Vagina (tissue), 2 donors: ENCODE measurements around the gene ZBTB42. TPM values are rescaled to one million over a fixed set of nuclear protein-coding genes. Genes with fewer than 3 reads are reported as not detected.
A peak's percentile ranks its signal among the peaks of the same experiment; 100 is the strongest.

Experiments used
- DNase-seq, 2 donors: peaks; one replicate each; pipeline ENCODE4 v3.0.0-alpha.2; 2017; ENCODE audit errors: extremely low spot score in 2 of 2
- H3K27ac ChIP-seq: fragments of 200-600 bp; sonication (generic); one replicate; pipeline ENCODE4 v1.5.1; 2019
- H3K27me3 ChIP-seq: fragments of 200-600 bp; sonication (generic); one replicate; pipeline ENCODE4 v1.5.1; 2019
- H3K36me3 ChIP-seq, 2 donors: fragments of 200-600 bp; sonication (generic); one replicate each; pipeline ENCODE4 v1.5.1; 2017 to 2019
- H3K4me1 ChIP-seq: fragments of 200-600 bp; sonication (generic); one replicate; pipeline ENCODE4 v1.5.1; 2019
- H3K4me3 ChIP-seq, 2 donors: fragments of 200-600 bp; sonication (generic); 1 replicate in 1 of 2; 2 replicates in 1 of 2; pipeline ENCODE4 v1.5.1; 2016 to 2019
- H3K9me3 ChIP-seq: fragments of 200-600 bp; sonication (generic); one replicate; pipeline ENCODE4 v1.5.1; 2019
- POLR2A ChIP-seq, 2 donors: fragments of 450-650 bp; IDR thresholded peaks; one replicate each; pipeline ENCODE4 v1.6.1; 2017; ENCODE audit warnings: antibody characterized with exemption in 2 of 2, mild to moderate bottlenecking in 2 of 2, moderate library complexity in 2 of 2
- POLR2AphosphoS5 ChIP-seq, 2 donors: sonication (generic); formaldehyde crosslinking; IDR thresholded peaks; one replicate each; pipeline ENCODE4 v1.9.0; 2017; ENCODE audit warnings: antibody characterized with exemption in 2 of 2, mild to moderate bottlenecking in 2 of 2, low read depth in 1 of 2; ENCODE audit not compliant: insufficient read depth in 1 of 2
- intact Hi-C: fragments of 100-400 bp; cut with DNase I; formaldehyde crosslinking; loops from one replicate; pipeline ENCODE4 v1.15.1; 2023
- total RNA-seq: library from RNA; depleted of rRNA; stranded (reverse); fragments of >200 nt; gene quantifications from one replicate; pipeline ENCODE4 v1.2.3, GENCODE V29; 2016
- TF ChIP-seq, protein P1 (sequence below), 3 experiments: fragments of 450-650 bp in 2 of 3; fragments of 200-600 bp in 1 of 3; sonication (generic) in 1 of 3; IDR thresholded peaks; one replicate each; pipeline ENCODE4 v1.5.1; 2017 to 2019; ENCODE audit warnings: antibody characterized with exemption in 3 of 3, mild to moderate bottlenecking in 2 of 3, moderate library complexity in 2 of 3

ZBTB42 gene
- total RNA-seq, 1 donor from 2014 or later, result 7.6 TPM

DNA sequence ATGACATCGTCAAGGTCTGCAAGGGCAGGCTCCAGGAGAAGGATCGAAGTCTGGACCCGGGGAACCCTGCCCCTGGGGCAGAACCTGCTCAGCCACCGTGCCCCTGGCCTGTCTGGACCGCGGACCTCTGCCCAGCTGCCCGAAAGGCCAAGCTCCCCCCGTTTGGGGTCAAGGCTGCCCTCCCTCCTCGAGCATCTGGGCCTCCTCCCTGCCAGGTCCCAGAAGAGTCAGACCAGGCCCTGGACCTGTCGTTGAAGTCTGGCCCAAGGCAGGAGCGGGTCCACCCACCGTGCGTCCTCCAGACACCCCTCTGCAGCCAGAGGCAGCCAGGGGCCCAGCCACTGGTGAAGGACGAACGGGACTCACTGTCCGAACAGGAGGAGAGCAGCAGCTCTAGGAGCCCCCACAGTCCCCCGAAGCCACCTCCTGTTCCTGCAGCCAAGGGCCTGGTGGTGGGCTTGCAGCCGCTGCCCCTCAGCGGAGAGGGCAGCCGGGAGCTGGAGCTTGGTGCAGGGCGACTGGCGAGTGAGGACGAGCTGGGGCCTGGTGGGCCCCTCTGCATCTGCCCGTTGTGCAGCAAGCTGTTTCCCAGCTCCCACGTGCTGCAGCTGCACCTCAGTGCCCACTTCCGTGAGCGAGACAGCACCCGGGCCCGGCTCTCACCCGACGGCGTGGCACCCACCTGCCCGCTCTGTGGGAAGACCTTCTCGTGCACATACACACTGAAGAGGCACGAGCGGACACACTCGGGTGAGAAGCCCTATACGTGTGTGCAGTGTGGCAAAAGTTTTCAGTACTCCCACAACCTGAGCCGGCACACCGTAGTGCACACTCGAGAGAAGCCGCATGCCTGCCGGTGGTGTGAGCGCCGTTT, 856 bp downstream of the ZBTB42 start:
- no peaks in the 10 kb centered on the region for H3K9me3 ChIP-seq
- TF ChIP-seq POLR2AphosphoS5 (IDR thresholded peaks at IDR 0.05; ENCODE audit: insufficient read depth in 1 of 2, low read depth in 1 of 2) (no peak), POLR2A (IDR thresholded peaks at IDR 0.05) (no peak)
- TF ChIP-seq, protein P1, sequence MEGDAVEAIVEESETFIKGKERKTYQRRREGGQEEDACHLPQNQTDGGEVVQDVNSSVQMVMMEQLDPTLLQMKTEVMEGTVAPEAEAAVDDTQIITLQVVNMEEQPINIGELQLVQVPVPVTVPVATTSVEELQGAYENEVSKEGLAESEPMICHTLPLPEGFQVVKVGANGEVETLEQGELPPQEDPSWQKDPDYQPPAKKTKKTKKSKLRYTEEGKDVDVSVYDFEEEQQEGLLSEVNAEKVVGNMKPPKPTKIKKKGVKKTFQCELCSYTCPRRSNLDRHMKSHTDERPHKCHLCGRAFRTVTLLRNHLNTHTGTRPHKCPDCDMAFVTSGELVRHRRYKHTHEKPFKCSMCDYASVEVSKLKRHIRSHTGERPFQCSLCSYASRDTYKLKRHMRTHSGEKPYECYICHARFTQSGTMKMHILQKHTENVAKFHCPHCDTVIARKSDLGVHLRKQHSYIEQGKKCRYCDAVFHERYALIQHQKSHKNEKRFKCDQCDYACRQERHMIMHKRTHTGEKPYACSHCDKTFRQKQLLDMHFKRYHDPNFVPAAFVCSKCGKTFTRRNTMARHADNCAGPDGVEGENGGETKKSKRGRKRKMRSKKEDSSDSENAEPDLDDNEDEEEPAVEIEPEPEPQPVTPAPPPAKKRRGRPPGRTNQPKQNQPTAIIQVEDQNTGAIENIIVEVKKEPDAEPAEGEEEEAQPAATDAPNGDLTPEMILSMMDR (IDR thresholded peaks at IDR 0.05), result no peak
- intact Hi-C loops, result no loop called here
- peak overlapping the region; percentile 66 to 77 for H3K4me3 ChIP-seq
- no peaks in the 10 kb centered on the region for H3K27me3 ChIP-seq
- peak overlapping the region; percentile 77 for H3K27ac ChIP-seq
- peaks cover 33% of the 10 kb centered on the region for H3K4me1 ChIP-seq
- H3K36me3 ChIP-seq, result no peaks in the 10 kb centered on the region
- DNase-seq, result no peak

DNA sequence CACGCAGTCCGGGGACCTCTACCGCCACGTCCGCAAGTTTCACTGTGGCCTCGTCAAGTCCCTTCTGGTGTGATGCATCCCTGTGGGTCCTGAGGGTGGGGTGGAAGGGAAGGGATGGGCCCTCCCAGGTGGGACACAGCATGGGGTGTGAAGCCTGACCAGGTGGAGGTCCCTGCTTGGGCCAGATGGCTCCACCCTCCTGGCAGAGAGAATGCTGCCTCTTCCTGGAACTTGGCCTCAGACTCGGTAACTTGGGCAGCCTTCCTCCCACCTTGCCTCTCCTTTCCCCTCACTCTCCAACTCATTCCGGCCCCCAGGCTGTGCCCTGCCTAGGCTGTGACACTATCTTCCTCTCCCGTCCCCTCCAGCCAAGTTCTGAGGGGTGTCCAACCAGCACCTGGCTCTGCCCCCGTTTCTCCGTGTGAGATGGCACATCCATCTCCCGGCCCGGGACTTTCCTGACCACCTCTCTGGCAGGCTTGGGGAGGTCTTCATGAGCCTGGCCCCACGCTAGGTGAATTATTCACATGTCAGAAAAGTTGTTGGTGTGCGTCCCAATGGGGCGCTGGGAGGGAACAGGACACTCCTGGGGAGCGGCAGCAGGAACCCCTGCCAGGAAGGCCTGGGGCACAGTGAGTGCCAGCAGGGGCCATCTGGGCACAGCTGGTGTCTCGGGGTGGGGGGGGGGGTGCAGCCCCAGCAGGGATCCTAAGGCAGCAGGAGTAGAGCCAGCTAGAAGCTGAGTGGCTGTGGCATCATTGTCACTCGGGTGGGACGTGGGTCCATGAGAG, 1.7 kb downstream of the ZBTB42 start:
- DNase-seq, result no peak
- Histone ChIP-seq H3K9me3 (no peaks in the 10 kb centered on the region), H3K36me3 (no peaks in the 10 kb centered on the region), H3K4me3 (no peak overlapping the region), H3K4me1 (peaks cover 33% of the 10 kb centered on the region), H3K27ac (no peak overlapping the region), H3K27me3 (no peaks in the 10 kb centered on the region)
- intact Hi-C loops, result no loop called here
- TF ChIP-seq, protein P1 (IDR thresholded peaks at IDR 0.05), result no peak
- TF ChIP-seq POLR2A (IDR thresholded peaks at IDR 0.05) (no peak), POLR2AphosphoS5 (IDR thresholded peaks at IDR 0.05; ENCODE audit: insufficient read depth in 1 of 2, low read depth in 1 of 2) (no peak)

DNA sequence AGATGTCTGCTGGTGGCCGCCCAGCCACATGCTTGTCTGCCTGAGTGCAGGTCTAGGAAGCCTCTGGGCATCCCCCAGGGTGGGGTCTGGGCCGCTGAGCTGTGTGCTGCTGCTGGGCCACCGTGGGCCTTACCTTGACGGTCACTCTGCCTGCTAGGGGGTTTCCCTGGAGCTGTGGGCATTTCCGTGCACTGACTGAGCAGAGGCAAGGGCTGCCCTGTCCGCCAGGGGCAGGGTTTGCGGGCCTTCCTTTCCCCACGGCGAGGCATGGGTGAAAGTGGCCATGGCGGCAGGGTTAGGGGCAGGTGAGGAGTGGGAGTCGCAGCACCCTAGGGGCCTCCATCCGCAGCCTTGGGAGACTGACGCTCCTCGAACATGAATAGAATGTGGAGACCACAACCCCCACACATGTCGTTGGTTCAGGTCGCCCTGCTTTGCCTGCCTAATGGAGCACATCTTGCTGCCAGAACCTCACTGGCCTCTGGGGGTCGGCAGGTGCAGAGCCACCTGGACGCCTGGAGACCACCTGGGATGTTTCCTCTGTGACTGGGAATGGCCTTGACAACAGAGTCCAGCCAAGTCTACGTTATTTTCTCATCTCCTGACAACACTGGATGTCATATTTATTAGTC, 2.5 kb downstream of the ZBTB42 start:
- no peaks in the 10 kb centered on the region for H3K36me3 ChIP-seq
- DNase-seq, result no peak
- H3K4me3 ChIP-seq, result no peak overlapping the region
- TF ChIP-seq POLR2A (IDR thresholded peaks at IDR 0.05), result no peak
- TF ChIP-seq, protein P1 (IDR thresholded peaks at IDR 0.05), result no peak
- TF ChIP-seq POLR2AphosphoS5 (IDR thresholded peaks at IDR 0.05; ENCODE audit: insufficient read depth in 1 of 2, low read depth in 1 of 2), result no peak
- H3K9me3 ChIP-seq, result no peaks in the 10 kb centered on the region
- peaks cover 33% of the 10 kb centered on the region for H3K4me1 ChIP-seq
- H3K27ac ChIP-seq, result no peak overlapping the region
- H3K27me3 ChIP-seq, result no peaks in the 10 kb centered on the region
- intact Hi-C loops, result no loop called here

DNA sequence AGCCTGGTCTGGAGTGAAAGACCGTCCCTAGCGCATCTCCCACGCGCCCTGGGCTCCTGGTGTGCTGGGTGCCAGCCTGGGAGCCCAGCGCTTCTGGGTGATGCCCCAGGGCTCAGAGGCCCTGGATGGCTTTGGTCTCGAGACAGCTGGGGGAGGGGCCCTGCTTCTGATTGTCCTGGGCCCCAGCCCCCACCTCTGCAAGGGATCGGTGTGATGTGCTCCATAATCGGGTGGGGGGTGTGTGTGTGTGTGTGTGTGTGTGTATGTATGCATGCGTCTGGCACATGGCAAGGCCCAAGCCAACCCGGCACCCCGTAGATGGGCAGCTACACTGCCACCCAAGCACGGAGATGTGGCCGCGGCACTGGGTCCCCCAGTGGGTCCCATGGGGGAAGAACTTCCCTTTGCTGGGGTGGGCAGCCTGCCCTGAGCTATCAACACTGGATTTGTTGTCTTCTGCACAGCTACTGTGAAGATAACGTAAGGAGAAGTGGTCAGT, 3.1 kb downstream of the ZBTB42 start:
- no peaks in the 10 kb centered on the region for H3K36me3 ChIP-seq
- TF ChIP-seq POLR2AphosphoS5 (IDR thresholded peaks at IDR 0.05; ENCODE audit: insufficient read depth in 1 of 2, low read depth in 1 of 2) (no peak), POLR2A (IDR thresholded peaks at IDR 0.05) (no peak)
- TF ChIP-seq, protein P1 (IDR thresholded peaks at IDR 0.05), result no peak
- no peaks in the 10 kb centered on the region for H3K9me3 ChIP-seq
- H3K27ac ChIP-seq, result no peak overlapping the region
- no peak overlapping the region for H3K4me3 ChIP-seq
- H3K27me3 ChIP-seq, result no peaks in the 10 kb centered on the region
- DNase-seq, result no peak
- peaks cover 33% of the 10 kb centered on the region for H3K4me1 ChIP-seq
- intact Hi-C loops, result no loop called here
